ENCODE data around the gene CERS6.

DNA sequence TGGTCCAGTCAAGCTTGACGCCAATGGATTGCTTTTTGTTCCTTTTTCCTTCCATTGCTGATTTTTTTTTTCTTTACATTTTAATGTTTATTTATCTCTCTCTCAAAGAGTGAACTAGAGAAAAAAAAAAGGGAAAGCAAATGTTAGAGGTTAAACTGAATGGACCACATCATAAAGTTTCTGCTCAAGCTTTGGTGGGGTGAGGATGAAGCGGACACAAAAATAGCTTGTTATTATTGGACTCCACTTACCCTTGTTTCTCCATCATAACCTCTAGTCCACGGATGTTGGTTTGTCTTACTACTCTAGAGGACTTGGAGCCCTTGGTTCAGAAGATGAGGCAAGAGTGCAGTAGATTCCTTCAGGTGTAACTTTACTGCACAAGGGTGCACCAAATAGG lies 27.6 kb upstream of the CERS6 start:
- TF ChIP-seq POLR2A (IDR thresholded peaks at IDR 0.05) (no peak), POLR2AphosphoS5 (IDR thresholded peaks at IDR 0.05; ENCODE audit: insufficient read depth in 1 of 2, low read depth in 1 of 2) (no peak)
- TF ChIP-seq, protein P1, sequence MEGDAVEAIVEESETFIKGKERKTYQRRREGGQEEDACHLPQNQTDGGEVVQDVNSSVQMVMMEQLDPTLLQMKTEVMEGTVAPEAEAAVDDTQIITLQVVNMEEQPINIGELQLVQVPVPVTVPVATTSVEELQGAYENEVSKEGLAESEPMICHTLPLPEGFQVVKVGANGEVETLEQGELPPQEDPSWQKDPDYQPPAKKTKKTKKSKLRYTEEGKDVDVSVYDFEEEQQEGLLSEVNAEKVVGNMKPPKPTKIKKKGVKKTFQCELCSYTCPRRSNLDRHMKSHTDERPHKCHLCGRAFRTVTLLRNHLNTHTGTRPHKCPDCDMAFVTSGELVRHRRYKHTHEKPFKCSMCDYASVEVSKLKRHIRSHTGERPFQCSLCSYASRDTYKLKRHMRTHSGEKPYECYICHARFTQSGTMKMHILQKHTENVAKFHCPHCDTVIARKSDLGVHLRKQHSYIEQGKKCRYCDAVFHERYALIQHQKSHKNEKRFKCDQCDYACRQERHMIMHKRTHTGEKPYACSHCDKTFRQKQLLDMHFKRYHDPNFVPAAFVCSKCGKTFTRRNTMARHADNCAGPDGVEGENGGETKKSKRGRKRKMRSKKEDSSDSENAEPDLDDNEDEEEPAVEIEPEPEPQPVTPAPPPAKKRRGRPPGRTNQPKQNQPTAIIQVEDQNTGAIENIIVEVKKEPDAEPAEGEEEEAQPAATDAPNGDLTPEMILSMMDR (IDR thresholded peaks at IDR 0.05), result no peak
